HEK293 (cell line): ENCODE measurements around the gene HNRNPA0.

Experiments used
- CTCF ChIP-seq: fragments of 450-650 bp; formaldehyde crosslinking; IDR thresholded peaks from 2 replicates; pipeline ENCODE4 v1.5.1; 2016; ENCODE audit warnings: missing biosample characterization, missing genetic modification characterization
- HOXC10 ChIP-seq: sonication (generic); formaldehyde crosslinking; IDR thresholded peaks from 2 replicates; pipeline ENCODE4 v1.8.1; 2023; ENCODE audit warnings: mild to moderate bottlenecking, missing genetic modification reagents
- KLF10 ChIP-seq: fragments of 450-650 bp; IDR thresholded peaks from 2 replicates; pipeline ENCODE4 v1.5.1; 2018; ENCODE audit warnings: missing biosample characterization, mild to moderate bottlenecking, missing genetic modification characterization
- SP2 ChIP-seq: fragments of 450-650 bp; formaldehyde crosslinking; IDR thresholded peaks from 2 replicates; pipeline ENCODE4 v1.5.1; 2016; ENCODE audit warnings: missing biosample characterization, missing genetic modification characterization
- SP7 ChIP-seq: fragments of 450-650 bp; formaldehyde crosslinking; IDR thresholded peaks from 2 replicates; pipeline ENCODE4 v1.5.1; 2016; ENCODE audit warnings: missing biosample characterization, missing genetic modification characterization
- ZBTB8A ChIP-seq: fragments of 450-650 bp; formaldehyde crosslinking; IDR thresholded peaks from 2 replicates; pipeline ENCODE4 v1.5.1; 2016; ENCODE audit warnings: missing biosample characterization, missing genetic modification characterization
- ZFP69B ChIP-seq: fragments of 450-650 bp; formaldehyde crosslinking; IDR thresholded peaks from 2 replicates; pipeline ENCODE4 v1.5.1; 2016; ENCODE audit warnings: missing biosample characterization, missing genetic modification characterization
- ZNF10 ChIP-seq: fragments of 450-650 bp; formaldehyde crosslinking; IDR thresholded peaks from 2 replicates; pipeline ENCODE4 v1.5.1; 2017; ENCODE audit warnings: missing biosample characterization, missing genetic modification characterization
- ZNF146 ChIP-seq: fragments of 450-650 bp; formaldehyde crosslinking; IDR thresholded peaks from 2 replicates; pipeline ENCODE4 v1.5.1; 2016; ENCODE audit warnings: missing biosample characterization, missing genetic modification characterization
- ZNF174 ChIP-seq: fragments of 450-650 bp; formaldehyde crosslinking; IDR thresholded peaks from 2 replicates; pipeline ENCODE4 v1.5.0; 2017; ENCODE audit warnings: missing biosample characterization, mild to moderate bottlenecking, missing genetic modification characterization
- ZNF175 ChIP-seq: fragments of 450-650 bp; formaldehyde crosslinking; IDR thresholded peaks from 2 replicates; pipeline ENCODE4 v1.5.1; 2016; ENCODE audit warnings: missing biosample characterization, missing genetic modification characterization
- ZNF23 ChIP-seq: fragments of 450-650 bp; formaldehyde crosslinking; IDR thresholded peaks from 2 replicates; pipeline ENCODE4 v1.5.1; 2016; ENCODE audit warnings: missing biosample characterization, missing genetic modification characterization, borderline replicate concordance
- ZNF239 ChIP-seq: fragments of 450-650 bp; formaldehyde crosslinking; IDR thresholded peaks from 2 replicates; pipeline ENCODE4 v1.5.1; 2016; ENCODE audit warnings: missing biosample characterization, missing genetic modification characterization
- ZNF426 ChIP-seq: fragments of 450-650 bp; formaldehyde crosslinking; IDR thresholded peaks from 2 replicates; pipeline ENCODE4 v1.5.1; 2017; ENCODE audit warnings: missing biosample characterization, missing genetic modification characterization, mild to moderate bottlenecking, inconsistent platforms, moderate library complexity
- ZNF449 ChIP-seq: fragments of 450-650 bp; formaldehyde crosslinking; IDR thresholded peaks from 2 replicates; pipeline ENCODE4 v1.5.1; 2017; ENCODE audit warnings: missing biosample characterization, mild to moderate bottlenecking, missing genetic modification characterization, moderate library complexity
- ZNF514 ChIP-seq: fragments of 450-650 bp; formaldehyde crosslinking; IDR thresholded peaks from 2 replicates; pipeline ENCODE4 v1.5.1; 2016; ENCODE audit warnings: missing biosample characterization, missing genetic modification characterization
- ZNF549 ChIP-seq: fragments of 450-650 bp; IDR thresholded peaks from 2 replicates; pipeline ENCODE4 v1.5.1; 2018; ENCODE audit warnings: missing biosample characterization, missing genetic modification characterization, mild to moderate bottlenecking, inconsistent platforms, moderate library complexity
- ZNF558 ChIP-seq: fragments of 450-650 bp; formaldehyde crosslinking; IDR thresholded peaks from 2 replicates; pipeline ENCODE4 v1.5.1; 2016; ENCODE audit warnings: missing biosample characterization, missing genetic modification characterization
- ZNF600 ChIP-seq: fragments of 450-650 bp; formaldehyde crosslinking; IDR thresholded peaks from 2 replicates; pipeline ENCODE4 v1.5.1; 2016; ENCODE audit warnings: missing biosample characterization, missing genetic modification characterization
- ZNF660 ChIP-seq: fragments of 450-650 bp; IDR thresholded peaks from 2 replicates; pipeline ENCODE4 v1.5.1; 2018; ENCODE audit warnings: missing biosample characterization, mild to moderate bottlenecking, missing genetic modification characterization
- ZNF677 ChIP-seq: fragments of 450-650 bp; IDR thresholded peaks from 2 replicates; pipeline ENCODE4 v1.5.0; 2018; ENCODE audit warnings: missing biosample characterization, mild to moderate bottlenecking, missing genetic modification characterization, moderate library complexity
- ZNF76 ChIP-seq: fragments of 450-650 bp; formaldehyde crosslinking; IDR thresholded peaks from 2 replicates; pipeline ENCODE4; 2016; ENCODE audit warnings: low read depth, missing biosample characterization, missing genetic modification characterization, borderline replicate concordance
- ZSCAN16 ChIP-seq: fragments of 450-650 bp; formaldehyde crosslinking; IDR thresholded peaks from 2 replicates; pipeline ENCODE4 v1.5.1; 2016; ENCODE audit warnings: missing biosample characterization, missing genetic modification characterization
- ZSCAN18 ChIP-seq: fragments of 450-650 bp; formaldehyde crosslinking; IDR thresholded peaks from 2 replicates; pipeline ENCODE4 v1.5.1; 2016; ENCODE audit warnings: missing biosample characterization, missing genetic modification characterization
- TF ChIP-seq, protein P1 (sequence below): fragments of 450-650 bp; formaldehyde crosslinking; IDR thresholded peaks from 2 replicates; pipeline ENCODE4 v1.5.1; 2016; ENCODE audit warnings: missing biosample characterization, missing genetic modification characterization
- TF ChIP-seq, protein P2 (sequence below): fragments of 450-650 bp; formaldehyde crosslinking; conservative IDR thresholded peaks from 2 replicates; pipeline ENCODE4 v1.5.1; 2016; ENCODE audit warnings: low read depth, missing biosample characterization, missing genetic modification characterization
- TF ChIP-seq, protein P3 (sequence below): fragments of 450-650 bp; formaldehyde crosslinking; IDR thresholded peaks from 2 replicates; pipeline ENCODE4 v1.5.1; 2016; ENCODE audit warnings: missing biosample characterization, missing genetic modification characterization

The HNRNPA0 gene

DNA sequence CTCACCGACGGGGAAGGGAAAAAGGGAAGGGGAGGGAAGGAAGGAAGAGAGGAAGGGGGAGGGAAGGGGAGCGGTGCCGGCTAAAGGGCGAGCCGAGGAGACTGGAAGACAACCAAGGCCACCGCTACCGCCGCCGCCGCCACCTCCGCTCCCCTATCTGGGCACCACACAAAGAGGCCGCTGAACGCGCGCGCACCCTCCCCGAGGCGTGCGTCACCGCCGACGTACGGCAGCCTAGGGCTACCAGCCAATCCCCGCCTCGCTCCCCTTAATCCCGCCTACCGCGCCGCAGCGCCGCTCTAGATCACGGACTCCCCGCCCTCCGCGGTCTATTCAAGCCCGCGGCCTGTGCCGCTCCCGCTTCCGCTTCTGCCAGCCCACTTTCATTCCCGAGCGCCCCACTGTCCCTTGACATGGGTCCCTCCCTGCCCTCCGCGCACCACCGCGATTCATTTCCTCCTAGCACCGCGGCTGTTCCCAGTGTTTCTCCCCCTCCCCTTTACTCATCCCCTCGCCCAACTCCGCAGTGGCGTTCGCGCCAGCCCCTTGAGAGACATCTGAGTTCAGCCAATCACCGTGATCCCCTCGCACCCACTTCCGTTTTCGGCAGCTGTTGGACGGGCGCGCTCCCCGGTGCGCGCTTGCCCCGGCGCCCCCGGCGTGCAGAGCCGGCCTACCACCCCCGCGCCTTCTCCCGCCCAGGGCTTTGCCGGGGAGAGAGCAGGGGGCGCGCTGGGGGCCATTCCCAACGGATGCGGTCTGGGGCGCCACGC, at the start of gene HNRNPA0 (continued):
- no peak for TF ChIP-seq ZNF175 (tag by site-specific recombination)
- peak; percentile 86 for TF ChIP-seq CTCF (tag by site-specific recombination)
- TF ChIP-seq, protein P1, sequence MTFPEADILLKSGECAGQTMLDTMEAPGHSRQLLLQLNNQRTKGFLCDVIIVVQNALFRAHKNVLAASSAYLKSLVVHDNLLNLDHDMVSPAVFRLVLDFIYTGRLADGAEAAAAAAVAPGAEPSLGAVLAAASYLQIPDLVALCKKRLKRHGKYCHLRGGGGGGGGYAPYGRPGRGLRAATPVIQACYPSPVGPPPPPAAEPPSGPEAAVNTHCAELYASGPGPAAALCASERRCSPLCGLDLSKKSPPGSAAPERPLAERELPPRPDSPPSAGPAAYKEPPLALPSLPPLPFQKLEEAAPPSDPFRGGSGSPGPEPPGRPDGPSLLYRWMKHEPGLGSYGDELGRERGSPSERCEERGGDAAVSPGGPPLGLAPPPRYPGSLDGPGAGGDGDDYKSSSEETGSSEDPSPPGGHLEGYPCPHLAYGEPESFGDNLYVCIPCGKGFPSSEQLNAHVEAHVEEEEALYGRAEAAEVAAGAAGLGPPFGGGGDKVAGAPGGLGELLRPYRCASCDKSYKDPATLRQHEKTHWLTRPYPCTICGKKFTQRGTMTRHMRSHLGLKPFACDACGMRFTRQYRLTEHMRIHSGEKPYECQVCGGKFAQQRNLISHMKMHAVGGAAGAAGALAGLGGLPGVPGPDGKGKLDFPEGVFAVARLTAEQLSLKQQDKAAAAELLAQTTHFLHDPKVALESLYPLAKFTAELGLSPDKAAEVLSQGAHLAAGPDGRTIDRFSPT (tag by site-specific recombination), result peak; percentile 96
- TF ChIP-seq, protein P2, sequence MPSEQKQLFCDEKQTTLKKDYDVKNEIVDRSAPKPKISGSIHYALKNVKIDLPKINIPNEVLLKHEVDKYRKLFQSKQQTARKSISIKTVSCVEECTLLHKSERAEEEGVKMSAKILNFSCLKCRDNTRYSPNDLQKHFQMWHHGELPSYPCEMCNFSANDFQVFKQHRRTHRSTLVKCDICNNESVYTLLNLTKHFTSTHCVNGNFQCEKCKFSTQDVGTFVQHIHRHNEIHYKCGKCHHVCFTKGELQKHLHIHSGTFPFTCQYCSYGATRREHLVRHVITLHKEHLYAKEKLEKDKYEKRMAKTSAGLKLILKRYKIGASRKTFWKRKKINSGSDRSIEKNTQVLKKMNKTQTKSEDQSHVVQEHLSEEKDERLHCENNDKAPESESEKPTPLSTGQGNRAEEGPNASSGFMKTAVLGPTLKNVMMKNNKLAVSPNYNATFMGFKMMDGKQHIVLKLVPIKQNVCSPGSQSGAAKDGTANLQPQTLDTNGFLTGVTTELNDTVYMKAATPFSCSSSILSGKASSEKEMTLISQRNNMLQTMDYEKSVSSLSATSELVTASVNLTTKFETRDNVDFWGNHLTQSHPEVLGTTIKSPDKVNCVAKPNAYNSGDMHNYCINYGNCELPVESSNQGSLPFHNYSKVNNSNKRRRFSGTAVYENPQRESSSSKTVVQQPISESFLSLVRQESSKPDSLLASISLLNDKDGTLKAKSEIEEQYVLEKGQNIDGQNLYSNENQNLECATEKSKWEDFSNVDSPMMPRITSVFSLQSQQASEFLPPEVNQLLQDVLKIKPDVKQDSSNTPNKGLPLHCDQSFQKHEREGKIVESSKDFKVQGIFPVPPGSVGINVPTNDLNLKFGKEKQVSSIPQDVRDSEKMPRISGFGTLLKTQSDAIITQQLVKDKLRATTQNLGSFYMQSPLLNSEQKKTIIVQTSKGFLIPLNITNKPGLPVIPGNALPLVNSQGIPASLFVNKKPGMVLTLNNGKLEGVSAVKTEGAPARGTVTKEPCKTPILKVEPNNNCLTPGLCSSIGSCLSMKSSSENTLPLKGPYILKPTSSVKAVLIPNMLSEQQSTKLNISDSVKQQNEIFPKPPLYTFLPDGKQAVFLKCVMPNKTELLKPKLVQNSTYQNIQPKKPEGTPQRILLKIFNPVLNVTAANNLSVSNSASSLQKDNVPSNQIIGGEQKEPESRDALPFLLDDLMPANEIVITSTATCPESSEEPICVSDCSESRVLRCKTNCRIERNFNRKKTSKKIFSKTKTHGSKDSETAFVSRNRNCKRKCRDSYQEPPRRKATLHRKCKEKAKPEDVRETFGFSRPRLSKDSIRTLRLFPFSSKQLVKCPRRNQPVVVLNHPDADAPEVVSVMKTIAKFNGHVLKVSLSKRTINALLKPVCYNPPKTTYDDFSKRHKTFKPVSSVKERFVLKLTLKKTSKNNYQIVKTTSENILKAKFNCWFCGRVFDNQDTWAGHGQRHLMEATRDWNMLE, result peak; percentile 27
- TF ChIP-seq ZNF146 (tag by site-specific recombination), result no peak; the same call in 1 of the 2 replicates
- TF ChIP-seq ZSCAN18 (tag by site-specific recombination), result peak; percentile 81; the same call in 1 of the 2 replicates
- no peak for TF ChIP-seq ZSCAN16 (tag by site-specific recombination)
- TF ChIP-seq ZNF677, result no peak
- peak; percentile 76 for TF ChIP-seq KLF10 (tag by site-specific recombination)
- TF ChIP-seq ZNF600 (tag by site-specific recombination), result peak; percentile 91; the same call in 1 of the 2 replicates
- TF ChIP-seq SP2 (tag by site-specific recombination), result peak; percentile 96
- no peak for TF ChIP-seq ZNF239 (tag by site-specific recombination)
- TF ChIP-seq SP7 (tag by site-specific recombination), result peak; percentile 92
- TF ChIP-seq ZBTB8A (tag by site-specific recombination), result peak; percentile 92
- TF ChIP-seq ZNF76, result peak; percentile 87; the same call in 1 of the 2 replicates
- TF ChIP-seq, protein P3, sequence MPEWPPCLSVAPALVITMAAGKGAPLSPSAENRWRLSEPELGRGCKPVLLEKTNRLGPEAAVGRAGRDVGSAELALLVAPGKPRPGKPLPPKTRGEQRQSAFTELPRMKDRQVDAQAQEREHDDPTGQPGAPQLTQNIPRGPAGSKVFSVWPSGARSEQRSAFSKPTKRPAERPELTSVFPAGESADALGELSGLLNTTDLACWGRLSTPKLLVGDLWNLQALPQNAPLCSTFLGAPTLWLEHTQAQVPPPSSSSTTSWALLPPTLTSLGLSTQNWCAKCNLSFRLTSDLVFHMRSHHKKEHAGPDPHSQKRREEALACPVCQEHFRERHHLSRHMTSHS (tag by site-specific recombination), result no peak
- no peak for TF ChIP-seq ZNF23 (tag by site-specific recombination)
- no peak for TF ChIP-seq ZNF174 (tag by site-specific recombination)
- peak; percentile 56; the same call in 1 of the 2 replicates for TF ChIP-seq ZNF10 (tag by site-specific recombination)
- TF ChIP-seq ZNF426, result no peak
- TF ChIP-seq HOXC10 (CRISPR knock-in tag), result no peak
- no peak for TF ChIP-seq ZNF514 (tag by site-specific recombination)
- TF ChIP-seq ZNF660 (tag by site-specific recombination), result peak; percentile 71
- TF ChIP-seq ZNF558 (tag by site-specific recombination), result peak; percentile 31; the same call in 1 of the 2 replicates
- TF ChIP-seq ZNF449, result peak; percentile 71
- TF ChIP-seq ZNF549, result no peak
- TF ChIP-seq ZFP69B (tag by site-specific recombination), result peak; percentile 52; the same call in 1 of the 2 replicates
